ENCODE results near the gene CDKAL1. TPM values are rescaled to one million over a fixed set of nuclear protein-coding genes. Genes with fewer than 3 reads are reported as not detected.

The CDKAL1 gene
- total RNA-seq, 1 donor from 2014 or later = 9.6 TPM

DNA sequence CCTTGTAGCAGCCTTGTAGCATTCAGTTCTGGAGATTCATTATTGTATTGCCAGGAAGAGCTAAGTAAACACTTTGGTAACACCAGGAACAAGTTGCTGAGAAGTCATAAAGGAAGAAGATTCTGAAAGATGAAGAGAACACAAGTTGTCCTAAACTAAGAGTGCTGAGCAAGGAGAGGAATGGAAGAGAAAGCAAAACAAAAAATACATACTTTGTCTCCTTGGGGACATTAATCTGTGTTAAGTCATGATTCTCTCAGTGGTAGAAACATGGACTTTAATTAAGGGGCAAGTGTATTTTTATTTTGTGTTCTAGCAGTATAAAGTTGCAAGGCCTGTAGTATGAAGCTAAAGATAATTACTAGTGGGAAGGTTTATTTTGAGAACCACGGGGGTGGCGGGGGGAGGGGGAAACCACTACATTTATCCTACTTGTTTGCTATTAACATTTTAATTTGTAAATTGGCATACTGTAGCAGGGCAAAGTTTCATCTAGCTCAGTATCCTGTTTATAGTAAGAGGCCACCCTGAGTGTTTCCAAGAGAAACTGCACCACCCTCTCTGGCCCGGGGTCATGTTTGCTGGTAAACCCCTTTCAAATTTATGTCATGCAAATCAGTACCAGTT lies 463.0 kb downstream of the CDKAL1 start:
- Mint-ChIP-seq H3K36me3 (ENCODE audit: low read depth) (peaks cover 3% of the 10 kb centered on the region), H3K27me3 (ENCODE audit: low read depth) (no peaks in the 10 kb centered on the region), H3K27ac (ENCODE audit: unreplicated experiment) (peak overlapping the region; percentile 39), H3K9me3 (ENCODE audit: low read depth) (peaks cover 12% of the 10 kb centered on the region), H3K4me3 (ENCODE audit: unreplicated experiment) (no peak overlapping the region), H3K4me1 (ENCODE audit: low read depth) (peaks cover 8% of the 10 kb centered on the region)
- DNase-seq (ENCODE audit: low spot score) = no peak
- TF ChIP-seq, protein P1, sequence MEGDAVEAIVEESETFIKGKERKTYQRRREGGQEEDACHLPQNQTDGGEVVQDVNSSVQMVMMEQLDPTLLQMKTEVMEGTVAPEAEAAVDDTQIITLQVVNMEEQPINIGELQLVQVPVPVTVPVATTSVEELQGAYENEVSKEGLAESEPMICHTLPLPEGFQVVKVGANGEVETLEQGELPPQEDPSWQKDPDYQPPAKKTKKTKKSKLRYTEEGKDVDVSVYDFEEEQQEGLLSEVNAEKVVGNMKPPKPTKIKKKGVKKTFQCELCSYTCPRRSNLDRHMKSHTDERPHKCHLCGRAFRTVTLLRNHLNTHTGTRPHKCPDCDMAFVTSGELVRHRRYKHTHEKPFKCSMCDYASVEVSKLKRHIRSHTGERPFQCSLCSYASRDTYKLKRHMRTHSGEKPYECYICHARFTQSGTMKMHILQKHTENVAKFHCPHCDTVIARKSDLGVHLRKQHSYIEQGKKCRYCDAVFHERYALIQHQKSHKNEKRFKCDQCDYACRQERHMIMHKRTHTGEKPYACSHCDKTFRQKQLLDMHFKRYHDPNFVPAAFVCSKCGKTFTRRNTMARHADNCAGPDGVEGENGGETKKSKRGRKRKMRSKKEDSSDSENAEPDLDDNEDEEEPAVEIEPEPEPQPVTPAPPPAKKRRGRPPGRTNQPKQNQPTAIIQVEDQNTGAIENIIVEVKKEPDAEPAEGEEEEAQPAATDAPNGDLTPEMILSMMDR (IDR thresholded peaks at IDR 0.05) = no peak

DNA sequence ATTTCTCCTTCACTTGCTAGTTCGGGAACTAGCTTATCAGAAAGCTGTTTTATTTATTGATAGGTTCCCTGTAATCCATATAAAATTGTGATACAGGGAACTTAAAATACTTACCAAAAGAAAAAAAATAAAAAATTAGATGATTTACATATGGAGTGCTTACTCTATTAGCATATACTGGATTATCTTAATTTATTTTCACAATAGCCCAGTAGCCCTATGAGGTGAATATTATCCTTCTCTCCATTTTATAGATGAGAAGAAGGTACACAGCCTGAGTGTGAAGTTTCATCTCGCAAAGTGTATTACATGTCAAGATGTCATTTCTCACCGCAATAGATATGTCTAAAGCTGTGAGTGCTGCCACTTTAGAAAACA lies 463.5 kb downstream of the CDKAL1 start:
- Mint-ChIP-seq H3K36me3 (ENCODE audit: low read depth) (peaks cover 3% of the 10 kb centered on the region), H3K4me1 (ENCODE audit: low read depth) (peaks cover 8% of the 10 kb centered on the region), H3K9me3 (ENCODE audit: low read depth) (peaks cover 12% of the 10 kb centered on the region), H3K27ac (ENCODE audit: unreplicated experiment) (no peak overlapping the region), H3K27me3 (ENCODE audit: low read depth) (no peaks in the 10 kb centered on the region), H3K4me3 (ENCODE audit: unreplicated experiment) (no peak overlapping the region)
- TF ChIP-seq, protein P1 (IDR thresholded peaks at IDR 0.05) = no peak
- no peak for DNase-seq (ENCODE audit: low spot score)

DNA sequence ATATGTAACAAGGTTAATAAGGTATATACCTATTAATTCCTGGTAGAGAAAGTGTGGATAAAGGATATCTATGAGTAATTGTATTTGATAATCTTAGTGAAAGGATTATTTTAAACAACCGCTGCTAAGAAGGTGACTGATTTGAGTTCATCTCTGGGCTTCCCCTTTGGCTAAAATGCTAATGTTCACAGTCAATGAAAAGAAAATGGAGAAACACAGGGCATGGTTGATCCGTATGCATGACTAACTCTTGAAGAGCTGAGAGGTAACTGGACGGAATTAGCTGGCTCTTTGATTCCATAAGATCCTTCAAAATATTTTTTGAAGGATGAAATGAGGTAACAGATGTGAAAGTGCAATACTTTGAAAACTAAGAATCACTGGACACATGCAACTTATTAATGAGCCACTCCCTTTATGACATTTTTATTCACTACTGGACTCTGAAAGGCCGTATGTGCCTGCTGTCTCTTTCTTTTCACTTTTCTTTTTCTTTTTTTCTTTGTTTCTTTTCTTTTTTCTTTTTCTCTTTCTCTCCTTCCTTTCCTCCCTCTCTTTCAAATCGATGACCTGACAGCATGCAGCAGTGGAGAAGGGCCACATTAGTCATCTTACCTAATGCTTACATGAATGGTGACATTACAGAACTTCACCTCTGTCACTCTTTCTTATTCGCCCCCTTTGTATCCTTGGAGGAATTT lies 464.6 kb downstream of the CDKAL1 start:
- Mint-ChIP-seq H3K36me3 (ENCODE audit: low read depth) (peaks cover 3% of the 10 kb centered on the region), H3K4me1 (ENCODE audit: low read depth) (peaks cover 13% of the 10 kb centered on the region), H3K4me3 (ENCODE audit: unreplicated experiment) (no peak overlapping the region), H3K27ac (ENCODE audit: unreplicated experiment) (no peak overlapping the region), H3K9me3 (ENCODE audit: low read depth) (peaks cover 12% of the 10 kb centered on the region), H3K27me3 (ENCODE audit: low read depth) (no peaks in the 10 kb centered on the region)
- DNase-seq (ENCODE audit: low spot score) = no peak
- TF ChIP-seq, protein P1 (IDR thresholded peaks at IDR 0.05) = no peak

DNA sequence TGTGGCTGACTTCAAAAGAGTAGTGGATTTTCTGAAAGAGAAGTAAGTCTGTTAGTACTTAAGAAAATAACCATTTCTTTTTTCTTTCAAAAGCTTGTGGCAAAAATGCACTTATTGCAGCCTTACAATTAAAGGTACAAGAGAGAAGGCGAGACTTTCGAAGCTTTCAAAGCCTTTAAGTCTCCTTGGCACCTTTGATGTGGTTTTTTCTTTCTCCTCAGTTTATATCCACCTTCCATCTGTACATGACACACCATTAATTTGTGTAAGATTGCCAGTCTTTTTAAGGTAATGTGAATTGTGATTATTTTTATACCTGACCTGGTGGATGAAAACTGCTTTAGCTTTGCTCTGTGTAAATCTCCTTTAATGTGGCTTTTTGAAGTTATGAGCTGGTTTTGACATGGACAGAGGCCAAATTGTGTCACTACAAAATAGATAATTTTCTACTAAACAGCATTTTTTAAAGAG lies 466.1 kb downstream of the CDKAL1 start:
- Mint-ChIP-seq H3K27me3 (ENCODE audit: low read depth) (no peaks in the 10 kb centered on the region), H3K4me3 (ENCODE audit: unreplicated experiment) (no peak overlapping the region), H3K36me3 (ENCODE audit: low read depth) (no peaks in the 10 kb centered on the region), H3K4me1 (ENCODE audit: low read depth) (peaks cover 21% of the 10 kb centered on the region), H3K9me3 (ENCODE audit: low read depth) (peaks cover 5% of the 10 kb centered on the region), H3K27ac (ENCODE audit: unreplicated experiment) (no peak overlapping the region)
- TF ChIP-seq, protein P1 (IDR thresholded peaks at IDR 0.05) = no peak
- no peak for DNase-seq (ENCODE audit: low spot score)

DNA sequence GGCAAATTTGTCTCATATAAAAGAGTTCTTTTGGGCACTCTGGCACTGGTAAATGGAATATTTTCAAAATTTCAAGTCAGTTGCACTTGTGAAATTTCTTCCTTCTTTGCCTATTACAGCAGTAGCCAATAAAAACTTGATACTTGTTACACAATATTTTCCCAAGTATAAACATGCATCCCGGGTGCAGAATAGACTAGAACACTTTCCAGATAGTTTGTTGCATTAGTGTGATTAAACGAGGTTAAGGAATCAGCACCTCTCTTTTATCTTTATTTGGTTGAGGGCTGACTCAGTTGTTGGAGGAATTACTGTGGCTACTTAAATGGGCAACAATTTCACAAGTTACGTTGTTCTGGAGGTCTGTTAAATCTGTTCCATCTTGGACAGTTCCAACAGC lies 467.5 kb downstream of the CDKAL1 start:
- H3K4me1 Mint-ChIP-seq (ENCODE audit: low read depth) = peaks cover 35% of the 10 kb centered on the region

More for the DNA sequence above, 467.5 kb downstream of the CDKAL1 start:
- Mint-ChIP-seq H3K36me3 (ENCODE audit: low read depth) (no peaks in the 10 kb centered on the region), H3K27me3 (ENCODE audit: low read depth) (no peaks in the 10 kb centered on the region), H3K27ac (ENCODE audit: unreplicated experiment) (no peak overlapping the region), H3K4me3 (ENCODE audit: unreplicated experiment) (no peak overlapping the region), H3K9me3 (ENCODE audit: low read depth) (no peaks in the 10 kb centered on the region)
- no peak for DNase-seq (ENCODE audit: low spot score)
- TF ChIP-seq, protein P1 (IDR thresholded peaks at IDR 0.05) = no peak
